ENCODE measurements around the gene BTN3A1.
"Not testable (repeated sequence)": the region's sequence is repeated elsewhere in the genome, so short reads cannot be mapped to it uniquely, and the experiment has no call there.

- not testable (repeated sequence) for TF ChIP-seq CTCF (IDR thresholded peaks at IDR 0.05; ENCODE audit: low read depth, low read length, poor library complexity, severe bottlenecking); EZH2phosphoT487 (IDR thresholded peaks at IDR 0.05; ENCODE audit: borderline replicate concordance, low read length)
These were observed 23.9 kb upstream of the BTN3A1 start for GRCh38 chr6:26378143-26378542.

Data from DOHH2 (cell line).